Stimulated activated CD8-positive, alpha-beta memory T cell treated with anti-CD3 and anti-CD28 coated beads, Interleukin-12 subunit alpha, Interleukin-12 subunit beta, amount 100 ng/mL, for 24 hours (primary cell): ENCODE results near the gene FARP2.

Experiments
- DNase-seq: peaks from one replicate; pipeline ENCODE4 v3.0.0-alpha.2; 2020; ENCODE audit errors: extremely low read depth

The FARP2 gene

DNA sequence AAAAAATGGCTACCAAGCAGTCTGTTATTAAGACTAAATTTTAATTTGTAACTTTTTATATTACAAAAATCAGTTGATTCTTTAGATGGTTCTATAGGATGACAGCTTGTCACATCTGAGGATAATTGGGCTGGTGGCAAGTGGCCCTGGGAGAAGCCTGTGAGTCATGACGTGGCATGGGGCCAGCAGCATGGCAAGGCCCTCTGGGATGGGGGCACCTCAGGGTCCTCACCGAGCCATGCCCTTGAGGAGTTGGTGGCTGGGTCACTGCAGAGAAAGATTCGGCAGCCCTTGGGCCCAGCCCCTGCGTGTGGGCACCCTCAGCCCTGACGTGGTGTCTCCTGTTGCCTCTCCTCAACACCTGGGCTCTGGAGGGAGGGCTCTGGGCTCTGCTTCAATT is 102.6 kb downstream of the FARP2 start:
- no peak for DNase-seq

DNA sequence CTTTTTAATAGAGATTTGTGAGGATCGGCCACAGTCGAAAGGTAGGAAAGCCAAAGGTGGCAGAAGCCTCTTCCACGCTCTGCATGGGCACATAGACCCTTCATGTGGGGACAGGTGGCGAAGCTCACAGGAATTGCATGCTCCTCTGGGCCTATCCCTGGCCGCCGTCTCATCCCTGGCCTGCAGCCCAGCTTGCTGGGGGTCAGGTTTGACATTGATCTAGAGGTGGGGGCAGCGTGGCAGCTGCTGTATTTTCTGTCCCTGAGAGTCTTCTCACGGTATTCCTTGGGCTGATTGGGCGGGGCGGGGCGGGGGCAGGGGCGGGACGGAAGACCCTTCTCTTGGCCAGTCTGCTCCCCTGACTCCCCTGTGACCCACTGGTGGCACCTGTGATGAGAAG is 103.4 kb downstream of the FARP2 start:
- DNase-seq = no peak

DNA sequence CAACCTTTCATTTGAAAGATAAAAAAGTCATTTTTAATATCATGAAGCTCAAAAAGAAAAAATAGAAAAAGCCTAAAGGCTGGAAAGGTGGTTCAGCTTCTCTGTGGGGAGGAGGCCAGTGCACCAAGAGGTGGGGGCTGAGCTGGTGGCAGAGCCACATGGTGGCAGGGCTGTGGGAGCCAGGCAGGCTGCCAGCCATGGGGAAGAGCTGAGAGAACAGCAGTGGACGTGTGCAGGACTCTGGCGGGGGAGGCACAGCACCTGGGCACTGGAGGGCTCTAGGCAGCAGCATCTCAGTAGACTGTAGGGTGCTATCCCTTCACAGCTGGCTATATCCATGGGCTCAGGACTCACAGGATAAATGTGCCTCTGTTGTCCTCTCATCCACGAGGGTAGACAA is 104.5 kb downstream of the FARP2 start:
- DNase-seq = no peak

DNA sequence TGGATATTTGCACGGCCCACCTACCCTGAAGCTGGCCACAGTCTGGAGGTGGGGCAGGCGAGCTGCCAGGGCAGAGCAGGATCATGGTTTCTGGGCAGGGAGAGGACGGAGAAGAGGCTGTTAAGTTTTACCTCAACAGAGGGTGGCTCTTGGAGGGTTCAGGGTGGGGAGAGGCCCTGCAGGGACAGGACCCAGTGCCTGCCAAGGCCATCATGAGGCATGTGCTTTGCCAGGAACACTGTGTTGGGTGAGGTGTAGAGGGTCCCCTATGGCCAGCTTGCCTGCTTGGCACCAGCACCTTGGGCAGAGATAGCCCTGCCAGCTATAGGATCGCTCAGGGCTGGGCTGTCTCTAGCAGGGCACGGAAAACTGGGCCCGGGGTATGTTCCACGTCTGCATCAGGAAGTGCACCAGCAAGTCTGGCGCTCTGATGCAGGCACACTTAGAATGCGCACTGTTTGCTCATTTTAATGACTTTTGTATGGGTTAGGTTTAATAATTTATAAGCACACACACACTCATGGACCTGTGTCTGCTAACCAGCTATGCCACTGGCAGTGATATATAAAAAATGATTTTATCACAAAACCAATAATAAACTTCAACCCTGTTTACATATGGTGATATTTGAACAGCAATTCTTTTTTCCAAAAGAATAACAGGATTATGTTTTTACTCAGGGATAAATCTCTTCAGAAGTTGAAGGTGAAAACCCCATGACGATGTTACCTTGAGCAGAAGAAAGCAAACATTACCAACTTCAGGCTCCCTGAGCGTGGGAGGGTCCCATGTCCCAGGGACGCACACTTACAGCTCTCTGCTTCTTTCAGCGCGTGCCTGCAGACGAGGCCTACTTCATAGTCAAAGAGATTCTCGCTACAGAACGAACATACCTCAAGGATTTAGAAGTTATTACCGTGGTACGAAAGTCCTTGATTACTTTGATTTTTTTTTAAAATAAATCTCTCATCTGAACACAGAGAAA is 105.9 kb downstream of the FARP2 start:
- DNase-seq = no peak

DNA sequence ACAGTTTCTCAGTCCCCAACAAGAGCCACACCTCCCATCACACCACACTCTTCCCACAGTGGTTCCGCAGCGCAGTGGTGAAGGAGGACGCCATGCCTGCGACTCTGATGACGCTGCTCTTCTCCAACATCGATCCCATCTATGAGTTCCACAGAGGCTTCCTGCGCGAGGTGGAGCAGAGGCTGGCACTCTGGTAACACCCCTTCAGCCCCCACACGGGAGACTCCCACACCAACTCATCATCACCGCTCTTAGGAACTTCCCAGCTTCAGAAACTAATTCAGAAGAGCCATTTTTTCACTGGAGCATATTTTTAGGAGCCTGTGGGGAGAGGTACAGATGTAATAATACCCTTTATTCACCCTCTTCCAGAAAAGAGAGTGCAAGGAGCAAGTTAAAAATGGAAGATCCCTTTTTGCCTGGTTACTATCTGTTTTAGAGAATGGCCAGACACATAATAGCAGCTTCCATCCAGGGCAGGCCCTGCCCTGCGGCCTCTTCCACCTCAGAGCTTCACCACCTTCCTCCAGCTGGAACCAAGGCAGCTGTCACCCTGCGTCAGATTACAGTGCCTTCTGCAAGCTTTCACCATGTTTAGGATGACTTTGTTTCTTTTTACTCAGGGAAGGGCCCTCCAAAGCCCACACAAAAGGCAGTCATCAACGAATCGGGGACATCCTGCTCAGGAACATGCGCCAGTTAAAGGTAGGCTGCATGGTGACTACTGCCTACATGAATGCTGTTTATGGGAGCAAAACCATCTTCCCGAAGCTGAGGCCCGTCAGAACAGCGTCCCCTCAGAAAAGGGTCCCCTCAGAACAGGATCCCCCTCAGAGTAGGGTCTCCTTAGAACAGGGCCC is 107.4 kb downstream of the FARP2 start:
- no peak for DNase-seq

DNA sequence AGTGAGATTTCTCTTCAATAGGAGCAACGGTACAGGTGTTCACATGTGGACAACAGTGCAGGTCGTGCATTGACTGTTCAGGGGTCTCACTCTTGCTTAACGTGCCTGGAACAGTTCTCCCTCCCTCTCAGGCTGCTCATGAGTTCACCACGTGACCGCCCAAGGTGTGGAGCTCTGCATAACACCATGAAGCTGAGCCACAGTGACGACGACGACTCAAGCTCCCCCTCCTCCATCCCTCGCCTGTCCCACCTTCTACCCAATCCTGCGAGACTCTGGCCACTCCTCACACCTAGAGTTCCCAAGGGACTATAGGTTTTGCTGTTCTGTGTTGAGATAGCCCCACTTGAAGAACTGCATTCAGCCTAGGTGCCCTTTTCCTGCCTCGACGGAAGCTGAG is 109.5 kb downstream of the FARP2 start:
- DNase-seq = no peak

DNA sequence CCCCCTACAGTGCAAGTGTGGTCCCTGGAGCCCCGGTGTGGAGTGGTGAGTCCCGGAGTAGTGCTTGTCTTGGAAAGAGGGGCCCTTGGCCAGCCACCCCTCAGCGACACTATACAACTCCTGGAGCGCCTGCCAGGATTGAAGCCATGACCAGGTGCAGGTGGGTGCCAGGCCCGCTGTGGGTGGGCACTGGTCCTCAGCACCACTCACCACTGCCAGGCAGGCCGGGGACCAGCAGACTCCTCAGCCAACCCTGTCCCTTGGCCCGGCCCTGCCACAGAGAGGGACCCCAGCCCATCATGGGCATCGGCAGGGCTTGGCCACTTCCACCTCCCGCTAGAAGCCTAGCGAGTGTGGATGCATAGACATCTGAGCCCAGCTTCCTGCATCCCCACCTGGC is 110.1 kb downstream of the FARP2 start:
- no peak for DNase-seq

DNA sequence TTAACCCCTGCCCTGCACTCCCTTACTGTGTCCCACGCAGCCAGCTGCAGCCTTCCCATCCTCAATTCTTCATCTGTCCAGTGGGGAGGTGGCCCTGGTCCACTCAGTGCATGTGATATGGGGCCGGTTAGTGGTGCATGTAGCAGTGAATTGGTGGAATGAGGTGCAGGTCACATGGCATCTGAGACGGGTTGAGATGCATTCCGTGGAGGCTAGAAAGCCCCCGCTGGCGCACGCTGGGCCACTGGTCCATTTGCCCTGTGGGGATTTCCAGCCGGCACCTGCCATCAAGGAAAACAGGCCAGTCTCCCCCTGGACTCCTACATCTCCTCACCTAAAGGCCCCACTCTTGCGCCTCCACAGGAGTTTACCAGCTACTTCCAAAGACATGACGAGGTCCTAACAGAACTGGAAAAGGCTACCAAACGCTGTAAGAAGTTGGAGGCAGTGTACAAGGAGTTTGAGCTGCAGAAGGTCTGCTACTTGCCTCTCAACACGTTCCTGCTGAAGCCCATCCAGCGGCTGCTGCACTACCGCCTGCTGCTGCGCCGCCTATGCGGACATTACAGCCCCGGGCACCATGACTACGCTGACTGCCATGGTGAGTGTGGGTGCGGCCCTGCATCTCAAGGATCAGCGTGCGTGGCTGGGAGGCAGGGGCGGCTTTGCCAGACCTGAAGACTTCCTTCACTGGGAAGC is 111.8 kb downstream of the FARP2 start:
- DNase-seq = no peak

DNA sequence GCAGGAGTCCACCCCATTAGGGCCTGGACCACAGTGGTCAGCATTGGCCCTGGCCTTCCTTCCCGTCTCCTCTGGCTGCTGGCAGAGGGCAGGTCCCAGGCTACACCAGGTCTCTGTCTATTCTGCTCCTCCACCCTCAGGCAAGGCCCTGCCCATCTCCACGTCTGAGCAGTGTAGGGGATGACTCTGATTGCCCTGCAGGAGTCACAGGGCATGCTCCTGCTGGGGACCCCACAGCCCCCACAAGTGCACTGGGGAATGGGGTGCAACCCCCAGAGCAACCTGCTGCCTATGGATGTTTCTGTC is 112.3 kb downstream of the FARP2 start:
- DNase-seq = no peak

DNA sequence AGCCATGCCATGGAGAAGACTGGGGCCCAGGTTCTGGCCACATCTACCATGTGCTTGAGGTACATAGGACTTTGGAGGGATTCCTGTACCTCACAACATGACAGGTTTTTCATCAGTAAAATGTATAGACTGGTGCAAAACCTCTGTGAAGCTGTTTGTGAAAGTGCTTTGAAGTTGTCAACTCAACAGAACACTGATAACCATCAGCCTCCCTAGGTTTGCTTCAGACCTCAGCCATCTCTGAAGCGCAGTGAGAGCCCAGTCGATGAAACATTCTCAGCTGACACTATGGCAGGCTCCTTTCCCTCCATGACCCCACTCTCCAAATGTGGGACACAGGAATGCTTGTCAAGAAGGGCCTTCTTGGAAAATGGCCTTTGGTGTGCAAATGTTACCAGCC is 113.7 kb downstream of the FARP2 start:
- no peak for DNase-seq

DNA sequence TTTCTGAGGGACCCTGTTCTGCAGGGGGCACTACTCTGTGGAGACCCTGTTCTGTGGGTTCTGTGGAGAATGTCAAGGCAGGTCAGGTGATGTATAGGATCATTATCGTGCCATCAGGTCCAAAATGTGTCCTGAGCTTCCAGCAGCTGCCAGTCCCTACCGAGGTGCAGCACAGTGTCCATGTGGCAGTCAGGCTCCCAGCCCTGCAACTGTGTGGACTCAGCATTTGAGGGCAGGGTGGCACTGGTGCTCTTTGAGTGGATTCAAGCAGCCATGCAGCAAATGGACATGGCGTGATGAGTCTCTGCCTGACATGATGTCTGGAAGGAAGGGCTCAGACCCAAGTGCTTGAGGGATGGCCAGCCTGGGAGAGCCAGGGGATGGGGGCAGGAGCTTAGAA is 117.3 kb downstream of the FARP2 start:
- no peak for DNase-seq

DNA sequence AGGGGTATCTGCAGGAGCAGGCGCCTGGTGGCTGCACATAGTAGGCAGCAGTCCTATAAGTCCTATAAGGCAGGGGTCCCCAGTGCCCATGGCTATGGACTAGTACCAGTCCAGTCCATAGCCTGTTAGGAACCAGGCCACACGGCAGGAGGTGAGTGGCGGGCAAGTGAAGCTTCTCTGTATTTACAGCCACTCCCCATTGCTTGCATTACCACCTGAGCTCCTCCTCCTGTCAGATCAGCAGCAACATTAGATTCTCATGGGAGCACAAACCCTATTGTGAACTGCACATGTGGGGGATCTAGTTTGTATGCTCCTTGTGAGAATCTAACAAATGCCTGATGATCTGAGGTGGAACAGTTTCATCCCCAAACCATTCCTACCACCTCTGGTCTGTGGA is 119.2 kb downstream of the FARP2 start:
- no peak for DNase-seq

DNA sequence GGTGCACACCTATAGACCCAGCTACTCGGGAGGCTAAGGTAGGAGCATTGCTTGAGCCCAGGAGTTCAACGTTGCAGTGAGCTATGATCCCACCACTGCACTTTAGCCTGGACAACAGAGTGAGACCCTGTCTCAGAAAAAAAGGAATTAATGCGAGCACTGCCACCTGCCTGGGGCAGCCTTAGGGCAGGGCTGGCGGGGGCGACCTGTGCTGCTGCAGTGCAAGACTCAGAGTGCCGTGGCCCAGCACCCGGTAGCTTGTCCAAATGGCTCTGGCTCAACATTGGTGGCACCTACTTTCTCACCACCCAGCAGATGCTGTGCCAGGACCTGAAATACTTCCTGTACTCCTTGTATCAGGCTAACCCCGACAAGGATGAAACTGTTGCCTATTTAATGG is 122.1 kb downstream of the FARP2 start:
- DNase-seq = no peak

DNA sequence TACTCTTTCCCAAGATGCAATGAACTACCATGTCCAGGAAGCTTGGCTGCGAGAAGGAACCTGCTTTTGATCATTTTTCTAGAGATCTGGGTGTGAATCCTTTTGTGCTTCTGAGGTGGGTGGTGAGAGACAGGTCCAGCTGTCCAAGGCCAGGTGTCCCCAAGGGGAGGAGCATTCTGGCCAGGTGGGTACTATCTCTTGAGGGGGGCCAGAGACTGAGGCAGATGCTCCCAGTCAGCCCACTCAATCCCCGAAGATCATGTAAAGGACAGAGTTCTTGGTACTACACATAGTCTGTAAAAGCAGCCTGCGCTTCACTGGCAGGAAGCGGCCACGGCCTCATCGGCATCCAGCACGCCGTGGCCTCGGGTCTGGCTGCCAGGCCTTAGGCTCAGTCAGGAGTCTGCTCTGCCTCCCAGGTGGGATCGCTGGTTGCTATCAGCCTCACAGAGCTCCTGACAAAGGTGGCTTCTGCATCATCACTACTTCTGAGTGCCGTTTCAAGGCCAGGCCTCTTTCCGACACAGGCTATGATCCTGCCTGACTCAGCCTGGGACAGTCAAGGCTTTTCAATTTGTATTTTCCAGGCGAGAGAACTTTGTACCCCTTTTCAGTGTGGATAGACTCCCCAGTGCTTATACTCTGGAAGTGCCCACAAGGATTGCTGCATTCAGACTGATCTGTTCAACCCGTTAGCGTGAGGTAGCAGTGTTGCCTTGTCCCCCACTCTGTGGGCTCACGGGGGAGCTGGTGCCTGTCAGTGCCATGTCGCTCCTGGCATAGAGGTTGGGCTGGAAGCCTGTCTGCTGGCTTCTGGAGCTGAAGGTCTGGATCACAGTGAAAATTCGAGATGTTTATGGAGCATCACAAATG is 123.2 kb downstream of the FARP2 start:
- DNase-seq = no peak

DNA sequence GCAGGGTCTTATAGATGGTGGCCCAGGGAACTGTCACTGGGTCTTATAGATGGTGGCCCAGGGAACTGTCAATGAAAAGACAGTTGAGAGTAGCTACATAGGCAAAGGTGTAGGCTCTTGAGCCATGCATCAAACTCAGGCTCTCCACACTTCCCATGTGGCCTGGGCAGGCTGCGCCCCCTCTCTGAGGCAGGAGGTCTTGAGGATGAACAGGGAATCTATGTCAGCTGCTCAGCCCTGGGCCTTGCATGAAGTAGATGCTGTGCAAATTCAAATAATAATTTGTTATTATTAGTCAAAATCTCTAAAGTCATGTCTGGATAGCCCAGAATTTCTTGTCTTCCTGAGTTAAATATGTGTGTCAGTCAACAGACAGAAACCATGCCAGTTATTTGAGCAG is 125.6 kb downstream of the FARP2 start:
- no peak for DNase-seq

DNA sequence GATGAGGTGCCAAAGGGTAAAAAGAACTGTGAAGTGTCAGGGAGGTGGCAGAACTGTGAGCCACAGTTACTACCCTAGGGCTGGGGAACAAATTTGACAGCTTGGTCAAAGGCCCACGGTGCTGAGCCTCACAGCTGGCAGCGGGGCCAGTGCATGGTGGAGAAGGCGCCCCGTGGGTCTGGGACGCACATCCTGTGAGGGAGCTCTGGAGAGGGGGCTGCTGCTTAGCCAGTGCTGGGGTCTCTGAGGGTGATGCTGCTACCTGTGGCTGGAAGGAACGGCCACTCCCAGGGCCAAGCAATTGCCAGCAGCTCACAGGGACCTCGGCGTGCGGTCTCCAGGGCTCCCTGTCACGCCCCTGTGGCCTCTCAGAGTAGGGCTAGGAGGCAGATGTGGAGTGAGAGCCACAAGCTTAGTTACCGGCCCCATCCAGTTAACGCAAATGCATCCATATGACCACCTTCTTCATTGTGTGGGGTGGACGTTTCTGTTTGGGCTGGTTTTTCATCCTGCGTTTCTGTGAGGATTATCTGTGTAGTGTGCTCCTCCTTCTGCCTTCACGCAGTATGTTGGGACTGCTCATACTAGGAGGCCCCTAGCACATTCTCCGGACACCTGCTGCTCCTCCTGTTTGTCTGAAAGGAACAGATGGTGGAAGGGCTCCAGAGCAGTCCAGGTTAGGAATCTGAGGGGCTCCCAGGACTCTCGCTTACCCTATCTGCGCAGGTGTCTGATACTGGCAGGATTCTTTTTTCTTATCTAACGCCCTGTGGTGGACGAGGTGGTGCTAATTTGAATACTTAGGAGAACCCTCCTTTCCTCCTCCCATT is 126.3 kb downstream of the FARP2 start:
- no peak for DNase-seq

DNA sequence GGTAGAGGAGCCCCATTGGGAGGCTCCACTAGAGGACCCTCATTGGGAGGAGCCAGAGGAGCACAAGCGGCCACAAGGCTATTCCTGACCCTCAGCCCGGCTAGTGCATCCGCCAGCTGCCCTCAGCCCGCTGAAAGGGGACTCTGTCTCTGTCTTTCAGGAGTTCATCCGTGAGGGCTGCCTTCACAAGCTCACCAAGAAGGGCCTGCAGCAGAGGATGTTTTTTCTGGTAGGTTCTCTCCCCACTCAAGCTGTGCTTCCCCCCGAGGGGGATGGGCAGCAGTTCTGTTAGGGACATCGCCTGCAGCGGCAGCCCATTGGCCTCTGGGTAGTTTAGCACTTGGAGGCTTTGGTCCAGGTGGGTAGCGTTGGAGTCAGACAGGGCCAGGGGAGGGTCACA is 127.2 kb downstream of the FARP2 start:
- no peak for DNase-seq

DNA sequence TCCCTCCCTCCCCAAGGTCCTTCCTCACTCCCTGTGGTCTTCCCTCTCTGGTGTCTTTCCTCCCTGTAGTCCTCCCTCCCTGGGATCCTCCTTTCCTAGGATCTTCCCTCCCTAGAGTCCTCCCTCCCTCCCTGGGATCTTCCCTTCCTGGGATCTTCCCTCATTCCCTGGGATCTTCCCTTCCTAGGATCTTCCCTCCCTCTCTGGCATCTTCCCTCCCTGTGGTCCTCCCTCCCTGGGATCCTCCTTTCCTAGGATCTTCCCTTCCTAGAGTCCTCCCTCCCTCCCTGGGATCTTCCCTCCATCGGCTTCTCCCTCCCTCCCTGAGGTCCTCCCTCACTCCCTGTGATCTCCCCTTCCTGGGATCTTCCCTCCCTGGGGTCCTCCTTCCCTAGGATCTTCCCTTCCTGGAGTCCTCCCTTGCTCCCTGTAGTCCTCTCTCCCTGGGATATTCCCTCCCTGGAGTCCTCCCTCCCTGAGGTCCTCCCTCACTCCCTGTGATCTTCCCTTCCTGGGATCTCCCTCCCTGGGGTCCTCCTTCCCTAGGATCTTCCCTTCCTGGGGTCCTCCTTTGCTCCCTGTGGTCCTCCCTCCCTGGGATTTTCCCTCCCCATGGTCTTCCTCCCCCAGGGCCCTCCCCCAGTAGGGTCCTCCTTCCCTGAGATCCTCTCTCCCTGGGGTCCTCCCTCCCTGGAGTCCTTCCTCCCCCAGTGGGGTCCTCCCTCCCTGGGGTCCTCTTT is 129.3 kb downstream of the FARP2 start:
- no peak for DNase-seq

DNA sequence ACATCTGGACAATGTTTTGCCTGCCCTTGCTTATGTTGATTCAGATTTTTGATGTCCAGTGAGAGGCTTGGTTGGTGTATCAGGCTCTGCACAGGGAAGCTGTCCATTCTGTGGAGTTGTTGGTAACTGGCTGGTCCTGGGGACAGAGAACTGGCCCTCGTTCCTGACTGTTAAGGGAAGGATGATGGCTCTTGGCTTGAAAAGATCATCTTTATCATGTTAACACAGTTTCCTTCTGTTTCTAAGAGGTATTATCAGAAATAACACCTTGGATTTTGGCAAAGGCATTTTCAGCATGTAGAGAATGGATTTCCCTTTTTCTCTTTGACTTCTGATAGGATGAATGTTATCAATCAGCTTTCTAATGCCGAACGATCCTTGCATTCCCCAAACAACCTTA is 133.0 kb downstream of the FARP2 start:
- no peak for DNase-seq
